ENCODE measurements around the gene GMPR.

GRCh38 chr6:16271428-16271827 is 33.0 kb downstream of the GMPR start:
- no peak for TF ChIP-seq POLR2A (IDR thresholded peaks at IDR 0.05)
- TF ChIP-seq, protein P1, sequence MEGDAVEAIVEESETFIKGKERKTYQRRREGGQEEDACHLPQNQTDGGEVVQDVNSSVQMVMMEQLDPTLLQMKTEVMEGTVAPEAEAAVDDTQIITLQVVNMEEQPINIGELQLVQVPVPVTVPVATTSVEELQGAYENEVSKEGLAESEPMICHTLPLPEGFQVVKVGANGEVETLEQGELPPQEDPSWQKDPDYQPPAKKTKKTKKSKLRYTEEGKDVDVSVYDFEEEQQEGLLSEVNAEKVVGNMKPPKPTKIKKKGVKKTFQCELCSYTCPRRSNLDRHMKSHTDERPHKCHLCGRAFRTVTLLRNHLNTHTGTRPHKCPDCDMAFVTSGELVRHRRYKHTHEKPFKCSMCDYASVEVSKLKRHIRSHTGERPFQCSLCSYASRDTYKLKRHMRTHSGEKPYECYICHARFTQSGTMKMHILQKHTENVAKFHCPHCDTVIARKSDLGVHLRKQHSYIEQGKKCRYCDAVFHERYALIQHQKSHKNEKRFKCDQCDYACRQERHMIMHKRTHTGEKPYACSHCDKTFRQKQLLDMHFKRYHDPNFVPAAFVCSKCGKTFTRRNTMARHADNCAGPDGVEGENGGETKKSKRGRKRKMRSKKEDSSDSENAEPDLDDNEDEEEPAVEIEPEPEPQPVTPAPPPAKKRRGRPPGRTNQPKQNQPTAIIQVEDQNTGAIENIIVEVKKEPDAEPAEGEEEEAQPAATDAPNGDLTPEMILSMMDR (IDR thresholded peaks at IDR 0.05) = no peak

All from adrenal gland (tissue), 5 donors.